CD4-positive, alpha-beta T cell treated with Interleukin-21 for 1 hour (primary cell): Measurements from ENCODE around the gene HOXD4.
A peak's percentile ranks its signal among the peaks of the same experiment; 100 is the strongest.

Experiments used
- DNase-seq: peaks from one replicate; pipeline ENCODE4 v3.0.0-alpha.2; 2020

The HOXD4 gene

GRCh38 chr2:176114120-176114929 lies 37.0 kb upstream of the HOXD4 start:
- no peak for DNase-seq

- DNase-seq: no peak
Observed at GRCh38 chr2:176114930-176115625, 36.3 kb upstream of the HOXD4 start.

- DNase-seq: no peak
Observed at GRCh38 chr2:176115883-176116813, 35.2 kb upstream of the HOXD4 start, which contains the start of gene HOXD10. Gene HOXD10 (plus strand): TSS chr2:176116778. CDS start chr2:176116834, 56 bp downstream.

GRCh38 chr2:176117162-176117822 lies 34.1 kb upstream of the HOXD4 start:
- no peak for DNase-seq

- no peak for DNase-seq
Observed at GRCh38 chr2:176117823-176118371, 33.5 kb upstream of the HOXD4 start.

- no peak for DNase-seq
Observed at GRCh38 chr2:176118601-176119339, 32.6 kb upstream of the HOXD4 start.

GRCh38 chr2:176120364-176121189 lies 30.8 kb upstream of the HOXD4 start:
- no peak for DNase-seq

GRCh38 chr2:176121190-176122051 lies 29.9 kb upstream of the HOXD4 start:
- DNase-seq: no peak

- DNase-seq: no peak
Observed at GRCh38 chr2:176122052-176122682, 29.2 kb upstream of the HOXD4 start.

- no peak for DNase-seq
Observed at GRCh38 chr2:176122683-176123410, 28.5 kb upstream of the HOXD4 start, which contains the start of gene HOXD9. Gene HOXD9 (plus strand): TSS chr2:176122719. CDS start chr2:176122769, 50 bp downstream.

- no peak for DNase-seq
Observed at GRCh38 chr2:176123411-176124109, 27.8 kb upstream of the HOXD4 start.

- DNase-seq: no peak
Observed at GRCh38 chr2:176124110-176124946, 27.0 kb upstream of the HOXD4 start.

GRCh38 chr2:176124947-176125771 lies 26.2 kb upstream of the HOXD4 start:
- no peak for DNase-seq

GRCh38 chr2:176125772-176126054 lies 25.6 kb upstream of the HOXD4 start:
- no peak for DNase-seq

- DNase-seq: peak; percentile 65
Observed at GRCh38 chr2:176126929-176127773, 24.2 kb upstream of the HOXD4 start.
